GM12872 (cell line): Measurements from ENCODE around the gene TBC1D1.

Source experiments
- CTCF ChIP-seq: IDR thresholded peaks from 3 replicates; pipeline ENCODE4 v1.5.1; 2011; ENCODE audit warnings: low read depth, mild to moderate bottlenecking, low read length, moderate library complexity; ENCODE audit not compliant: insufficient read depth

The TBC1D1 gene

GRCh38 chr4:37889849-37890800 is 759 bp upstream of the TBC1D1 start:
- TF ChIP-seq CTCF: no peak

- TF ChIP-seq CTCF: no peak
Observed at GRCh38 chr4:37891260-37892159, 626 bp downstream of the TBC1D1 start.

- no peak for TF ChIP-seq CTCF
Observed at GRCh38 chr4:37892641-37893040, 1.8 kb downstream of the TBC1D1 start.

GRCh38 chr4:37893164-37893563 is 2.3 kb downstream of the TBC1D1 start:
- no peak for TF ChIP-seq CTCF

- TF ChIP-seq CTCF: no peak
Observed at GRCh38 chr4:37895271-37895670, 4.4 kb downstream of the TBC1D1 start.

- TF ChIP-seq CTCF: no peak
Observed at GRCh38 chr4:37896206-37896860, 5.4 kb downstream of the TBC1D1 start.

- no peak for TF ChIP-seq CTCF
Observed at GRCh38 chr4:37902212-37902611, 11.3 kb downstream of the TBC1D1 start.
